Activated T-cell treated with anti-CD3 and anti-CD28 coated beads, Interleukin-2, amount 50 U/mL, for 4 hours (primary cell): ENCODE measurements around the gene LCAT. TPM values are rescaled to one million over a fixed set of nuclear protein-coding genes. Genes with fewer than 3 reads are reported as not detected.

Experiments
- ATAC-seq, 2 donors: fragments of 200-7000 bp; cut with Tn5 transposase; one replicate each; pipeline ENCODE4 v1.10.0; 2021
- DNase-seq: peaks from one replicate; pipeline ENCODE4 v3.0.0-alpha.2; 2020
- H3K27me3 Mint-ChIP-seq: one replicate; pipeline ENCODE4 v1.8.0; 2021; ENCODE audit warnings: low read depth, mixed read lengths
- H3K36me3 Mint-ChIP-seq: one replicate; pipeline ENCODE4 v1.8.0; 2022; ENCODE audit warnings: mixed read lengths; ENCODE audit not compliant: insufficient read depth
- H3K4me1 Mint-ChIP-seq: one replicate; pipeline ENCODE4 v1.8.0; 2021; ENCODE audit warnings: low read depth, mixed read lengths
- H3K4me3 Mint-ChIP-seq: one replicate; pipeline ENCODE4 v1.8.0; 2021; ENCODE audit warnings: mild to moderate bottlenecking, moderate library complexity, mixed read lengths
- H3K9me3 Mint-ChIP-seq: one replicate; pipeline ENCODE4 v1.8.0; 2021; ENCODE audit warnings: mixed read lengths
- total RNA-seq, 3 donors: library from RNA; stranded (reverse); gene quantifications; one replicate each; pipeline ENCODE4 v1.2.1, GENCODE V29; 2021

The LCAT gene, protein sequence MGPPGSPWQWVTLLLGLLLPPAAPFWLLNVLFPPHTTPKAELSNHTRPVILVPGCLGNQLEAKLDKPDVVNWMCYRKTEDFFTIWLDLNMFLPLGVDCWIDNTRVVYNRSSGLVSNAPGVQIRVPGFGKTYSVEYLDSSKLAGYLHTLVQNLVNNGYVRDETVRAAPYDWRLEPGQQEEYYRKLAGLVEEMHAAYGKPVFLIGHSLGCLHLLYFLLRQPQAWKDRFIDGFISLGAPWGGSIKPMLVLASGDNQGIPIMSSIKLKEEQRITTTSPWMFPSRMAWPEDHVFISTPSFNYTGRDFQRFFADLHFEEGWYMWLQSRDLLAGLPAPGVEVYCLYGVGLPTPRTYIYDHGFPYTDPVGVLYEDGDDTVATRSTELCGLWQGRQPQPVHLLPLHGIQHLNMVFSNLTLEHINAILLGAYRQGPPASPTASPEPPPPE
- total RNA-seq: 1 to 10 TPM; 8.0 to 9.1 (median 8.1) TPM

GRCh38 chr16:67943619-67944504, at the start of gene LCAT:
Gene LCAT (minus strand): TSS chr16:67944120. CDS start chr16:67944101, 19 bp downstream.
- peaks cover 23% of the 10 kb centered on the region for H3K4me1 Mint-ChIP-seq
- no peaks in the 10 kb centered on the region for H3K27me3 Mint-ChIP-seq
- no peaks in the 10 kb centered on the region for H3K9me3 Mint-ChIP-seq
- ATAC-seq (no peak), DNase-seq (no peak)
- peaks cover 2% of the 10 kb centered on the region for H3K36me3 Mint-ChIP-seq
- H3K4me3 Mint-ChIP-seq: no peak within 1 kb of the TSS

GRCh38 chr16:67993207-67994039, 49.5 kb upstream of the LCAT start:
- Mint-ChIP-seq H3K4me1 (peaks cover 44% of the 10 kb centered on the region), H3K9me3 (no peaks in the 10 kb centered on the region), H3K36me3 (peaks cover 3% of the 10 kb centered on the region), H3K27me3 (no peaks in the 10 kb centered on the region), H3K4me3 (peak overlapping the region; percentile 73)
- ATAC-seq (peak; percentile 95 to 96), DNase-seq (peak; percentile 78)

GRCh38 chr16:67992661-67993206, 48.8 kb upstream of the LCAT start:
- peak in 1 of 2 donors; percentile 7 for ATAC-seq
- H3K4me3 Mint-ChIP-seq: no peak overlapping the region
- no peak for DNase-seq
- no peaks in the 10 kb centered on the region for H3K9me3 Mint-ChIP-seq
- no peaks in the 10 kb centered on the region for H3K27me3 Mint-ChIP-seq
- H3K4me1 Mint-ChIP-seq: peaks cover 42% of the 10 kb centered on the region
- peaks cover 3% of the 10 kb centered on the region for H3K36me3 Mint-ChIP-seq

DNA sequence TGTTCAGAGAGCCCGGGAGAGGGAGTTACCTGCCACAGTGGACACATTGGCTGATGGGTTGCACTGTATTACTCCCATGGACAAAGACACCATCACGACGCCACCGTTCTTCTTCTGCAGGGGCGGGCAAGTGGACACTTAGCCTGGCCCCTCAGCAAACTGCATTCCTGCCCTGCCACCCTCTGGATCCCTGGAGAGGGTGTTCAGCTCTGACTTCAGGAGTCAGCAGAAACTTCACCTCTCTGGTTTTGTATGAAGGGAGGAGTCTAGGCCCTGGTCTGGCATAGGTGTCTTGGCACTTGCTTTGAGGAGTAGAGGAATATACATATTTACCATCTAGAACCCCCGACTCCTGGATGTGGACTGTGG, 46.1 kb upstream of the LCAT start:
- Mint-ChIP-seq H3K36me3 (peaks cover 3% of the 10 kb centered on the region), H3K4me3 (no peak overlapping the region), H3K27me3 (no peaks in the 10 kb centered on the region), H3K9me3 (no peaks in the 10 kb centered on the region), H3K4me1 (peaks cover 25% of the 10 kb centered on the region)
- ATAC-seq: no peak
- DNase-seq: no peak

- Mint-ChIP-seq H3K4me3 (no peak overlapping the region), H3K9me3 (no peaks in the 10 kb centered on the region), H3K4me1 (peaks cover 26% of the 10 kb centered on the region), H3K27me3 (no peaks in the 10 kb centered on the region), H3K36me3 (peaks cover 3% of the 10 kb centered on the region)
- ATAC-seq: no peak
- DNase-seq: no peak
These were observed 45.5 kb upstream of the LCAT start for GRCh38 chr16:67989322-67990017.

DNA sequence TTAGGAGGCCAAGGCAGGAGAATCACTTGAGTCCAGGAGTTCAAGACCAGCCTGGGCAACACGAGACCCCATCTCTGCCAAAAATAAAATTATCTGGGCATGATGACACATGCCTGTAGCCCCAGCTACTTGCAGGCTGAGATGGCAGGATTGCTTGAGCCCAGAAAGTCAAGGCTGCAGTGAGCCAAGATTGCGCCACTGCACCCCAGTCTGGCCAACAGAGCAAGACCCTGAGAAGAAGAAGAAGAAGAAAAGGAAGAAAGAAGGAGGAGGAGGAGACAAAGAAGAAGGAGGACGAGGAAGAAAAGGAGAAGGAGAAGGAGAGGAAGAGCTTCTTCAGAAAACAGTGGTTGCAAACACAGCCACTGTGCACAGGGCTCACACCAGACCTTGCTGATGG, 44.8 kb upstream of the LCAT start:
- DNase-seq (no peak), ATAC-seq (no peak)
- peaks cover 28% of the 10 kb centered on the region for H3K4me1 Mint-ChIP-seq
- no peaks in the 10 kb centered on the region for H3K9me3 Mint-ChIP-seq
- H3K4me3 Mint-ChIP-seq: no peak overlapping the region
- H3K27me3 Mint-ChIP-seq: no peaks in the 10 kb centered on the region
- H3K36me3 Mint-ChIP-seq: peaks cover 3% of the 10 kb centered on the region

- DNase-seq: no peak
- no peak for ATAC-seq
- no peak overlapping the region for H3K4me3 Mint-ChIP-seq
- peaks cover 29% of the 10 kb centered on the region for H3K4me1 Mint-ChIP-seq
- H3K36me3 Mint-ChIP-seq: peaks cover 3% of the 10 kb centered on the region
- no peaks in the 10 kb centered on the region for H3K9me3 Mint-ChIP-seq
- H3K27me3 Mint-ChIP-seq: no peaks in the 10 kb centered on the region
These were observed 43.7 kb upstream of the LCAT start for GRCh38 chr16:67987460-67988160.

- Mint-ChIP-seq H3K4me1 (peaks cover 26% of the 10 kb centered on the region), H3K27me3 (no peaks in the 10 kb centered on the region), H3K4me3 (no peak overlapping the region), H3K36me3 (peaks cover 3% of the 10 kb centered on the region), H3K9me3 (no peaks in the 10 kb centered on the region)
- DNase-seq (no peak), ATAC-seq (no peak)
These were observed 43.0 kb upstream of the LCAT start for GRCh38 chr16:67986949-67987348.

GRCh38 chr16:67982011-67982696, 38.2 kb upstream of the LCAT start:
- DNase-seq (no peak), ATAC-seq (no peak)
- Mint-ChIP-seq H3K27me3 (no peaks in the 10 kb centered on the region), H3K36me3 (no peaks in the 10 kb centered on the region), H3K4me3 (no peak overlapping the region), H3K9me3 (no peaks in the 10 kb centered on the region), H3K4me1 (peaks cover 23% of the 10 kb centered on the region)

GRCh38 chr16:67979955-67980678, 36.2 kb upstream of the LCAT start, which contains the start of gene DPEP3:
Gene DPEP3 (minus strand): TSS chr16:67980499. CDS start chr16:67980380, 119 bp downstream.
- no peaks in the 10 kb centered on the region for H3K36me3 Mint-ChIP-seq
- peaks cover 23% of the 10 kb centered on the region for H3K4me1 Mint-ChIP-seq
- H3K9me3 Mint-ChIP-seq: no peaks in the 10 kb centered on the region
- H3K4me3 Mint-ChIP-seq: no peak within 1 kb of the TSS
- DNase-seq: no peak
- H3K27me3 Mint-ChIP-seq: no peaks in the 10 kb centered on the region
- peak in 1 of 2 donors; percentile 16 for ATAC-seq

- ATAC-seq (no peak), DNase-seq (no peak)
- H3K36me3 Mint-ChIP-seq: no peaks in the 10 kb centered on the region
- no peaks in the 10 kb centered on the region for H3K9me3 Mint-ChIP-seq
- H3K4me1 Mint-ChIP-seq: peaks cover 1% of the 10 kb centered on the region
- no peaks in the 10 kb centered on the region for H3K27me3 Mint-ChIP-seq
- H3K4me3 Mint-ChIP-seq: no peak overlapping the region
These were observed 33.7 kb upstream of the LCAT start for GRCh38 chr16:67977469-67978227.
